NOMO-1 treated with DMSO at 0.1 percent for 48 hours (cell line): Measurements from ENCODE around the gene PDE4C.
"Not testable (repeated sequence)": the region's sequence is repeated elsewhere in the genome, so short reads cannot be mapped to it uniquely, and the experiment has no call there.

Experiments
- DNase-seq: peaks from one replicate; lab custom pipeline; 2025; ENCODE audit not compliant: unreplicated experiment; lab: John Stamatoyannopoulos, UW

PDE4C gene

GRCh38 chr19:18223860-18224524, 2.2 kb downstream of the PDE4C start:
- DNase-seq, result peak; percentile 35

- no peak for DNase-seq
These were observed 4.2 kb downstream of the PDE4C start for GRCh38 chr19:18221815-18222725.

- DNase-seq, result no peak
These were observed 5.5 kb downstream of the PDE4C start for GRCh38 chr19:18220632-18221275.

- DNase-seq, result no peak
These were observed 6.2 kb downstream of the PDE4C start for GRCh38 chr19:18219911-18220631.

- no peak for DNase-seq
These were observed 7.6 kb downstream of the PDE4C start for GRCh38 chr19:18218600-18218999.

- no peak for DNase-seq
These were observed 8.1 kb downstream of the PDE4C start for GRCh38 chr19:18218159-18218558.

GRCh38 chr19:18216789-18217188, 9.4 kb downstream of the PDE4C start:
- DNase-seq, result no peak

GRCh38 chr19:18214779-18215433, 11.3 kb downstream of the PDE4C start:
- DNase-seq, result peak; percentile 31

GRCh38 chr19:18211683-18212082, 14.6 kb downstream of the PDE4C start:
- DNase-seq, result no peak

GRCh38 chr19:18209912-18210311, 16.3 kb downstream of the PDE4C start:
- DNase-seq, result not testable (repeated sequence)

- DNase-seq, result no peak
These were observed 17.9 kb downstream of the PDE4C start for GRCh38 chr19:18208098-18208951.

- no peak for DNase-seq
These were observed 20.2 kb downstream of the PDE4C start for GRCh38 chr19:18206018-18206417.

GRCh38 chr19:18205200-18205892, 20.9 kb downstream of the PDE4C start:
- DNase-seq, result no peak

- DNase-seq, result peak; percentile 42
These were observed 21.6 kb downstream of the PDE4C start for GRCh38 chr19:18204394-18205199.

- DNase-seq, result peak; percentile 100
These were observed 22.3 kb downstream of the PDE4C start, which contains the start of gene RAB3A for GRCh38 chr19:18203863-18204393. TSS of gene RAB3A (minus strand) at chr19:18204042. CDS start at chr19:18202740, 1,302 bp downstream.

GRCh38 chr19:18203408-18203862, 22.8 kb downstream of the PDE4C start:
- no peak for DNase-seq

- no peak for DNase-seq
These were observed 23.3 kb downstream of the PDE4C start for GRCh38 chr19:18202778-18203407.
